Measurements from ENCODE around the gene ADAMTS2. TPM values are rescaled to one million over a fixed set of nuclear protein-coding genes. Genes with fewer than 3 reads are reported as not detected.
"Not testable (repeated sequence)": the region's sequence is repeated elsewhere in the genome, so short reads cannot be mapped to it uniquely, and the experiment has no call there.

Gene ADAMTS2
- total RNA-seq, 1 experiment from 2014 or later = not detected

GRCh38 chr5:179223528-179223927, 121.7 kb downstream of the ADAMTS2 start:
- no peak for DNase-seq (ENCODE audit: extremely low read depth, low read depth)

- no peak for DNase-seq (ENCODE audit: extremely low read depth, low read depth)
These were observed 122.8 kb downstream of the ADAMTS2 start for GRCh38 chr5:179222246-179223017.

GRCh38 chr5:179221877-179222220, 123.4 kb downstream of the ADAMTS2 start:
- DNase-seq (ENCODE audit: extremely low read depth, low read depth) = no peak

GRCh38 chr5:179221196-179221876, 123.9 kb downstream of the ADAMTS2 start:
- no peak for DNase-seq (ENCODE audit: extremely low read depth, low read depth)

GRCh38 chr5:179220716-179221115, 124.5 kb downstream of the ADAMTS2 start:
- no peak for DNase-seq (ENCODE audit: extremely low read depth, low read depth)

GRCh38 chr5:179219661-179220620, 125.3 kb downstream of the ADAMTS2 start:
- no peak for DNase-seq (ENCODE audit: extremely low read depth, low read depth)

GRCh38 chr5:179218943-179219330, 126.3 kb downstream of the ADAMTS2 start:
- DNase-seq (ENCODE audit: extremely low read depth, low read depth) = no peak

GRCh38 chr5:179217956-179218942, 127.0 kb downstream of the ADAMTS2 start:
- no peak for DNase-seq (ENCODE audit: extremely low read depth, low read depth)

GRCh38 chr5:179217356-179217755, 127.9 kb downstream of the ADAMTS2 start:
- DNase-seq (ENCODE audit: extremely low read depth, low read depth) = no peak

- not testable (repeated sequence) for DNase-seq (ENCODE audit: extremely low read depth, low read depth)
These were observed 128.9 kb downstream of the ADAMTS2 start for GRCh38 chr5:179216381-179216780.

- DNase-seq (ENCODE audit: extremely low read depth, low read depth) = no peak
These were observed 129.7 kb downstream of the ADAMTS2 start for GRCh38 chr5:179215576-179215975.

GRCh38 chr5:179214678-179215077, 130.6 kb downstream of the ADAMTS2 start:
- DNase-seq (ENCODE audit: extremely low read depth, low read depth) = no peak

GRCh38 chr5:179212870-179213269, 132.4 kb downstream of the ADAMTS2 start:
- DNase-seq (ENCODE audit: extremely low read depth, low read depth) = no peak

GRCh38 chr5:179211631-179212030, 133.6 kb downstream of the ADAMTS2 start:
- no peak for DNase-seq (ENCODE audit: extremely low read depth, low read depth)

- no peak for DNase-seq (ENCODE audit: extremely low read depth, low read depth)
These were observed 134.2 kb downstream of the ADAMTS2 start for GRCh38 chr5:179211068-179211467.

- no peak for DNase-seq (ENCODE audit: extremely low read depth, low read depth)
These were observed 134.8 kb downstream of the ADAMTS2 start for GRCh38 chr5:179210478-179210877.

GRCh38 chr5:179209359-179210150, 135.7 kb downstream of the ADAMTS2 start:
- no peak for DNase-seq (ENCODE audit: extremely low read depth, low read depth)

- DNase-seq (ENCODE audit: extremely low read depth, low read depth) = no peak
These were observed 136.4 kb downstream of the ADAMTS2 start for GRCh38 chr5:179208706-179209358.

Data from NCI-H460 (cell line).